H1 (cell line): ENCODE results near the gene MMP15. TPM values are rescaled to one million over a fixed set of nuclear protein-coding genes. Genes with fewer than 3 reads are reported as not detected.

Experiments
- CTCF ChIP-seq, 3 experiments: IDR thresholded peaks; 1 replicate in 2 of 3; 2 replicates in 1 of 3; pipeline versions ENCODE4 v1.5.1 to v1.6.1; 2011; ENCODE audit warnings: low read length in 3 of 3, mild to moderate bottlenecking in 3 of 3, inconsistent platforms in 2 of 3, low read depth in 1 of 3, moderate library complexity in 1 of 3; ENCODE audit not compliant: insufficient read depth in 1 of 3; ENCODE audit errors: control extremely low read depth in 1 of 3
- KDM1A ChIP-seq: fragments of 200-600, 300-600 bp; sonication (generic); IDR thresholded peaks from 2 replicates; pipeline ENCODE4 v1.7.1; 2016; ENCODE audit warnings: mild to moderate bottlenecking, low read length, borderline replicate concordance
- SRF ChIP-seq: IDR thresholded peaks from 2 replicates; pipeline ENCODE4 v1.6.1; 2011; ENCODE audit warnings: mild to moderate bottlenecking, low read depth, low read length, moderate library complexity
- ZNF274 ChIP-seq: IDR thresholded peaks from 2 replicates; pipeline ENCODE4 v1.7.0; 2012; ENCODE audit warnings: low read length, borderline replicate concordance; ENCODE audit errors: extremely low read depth
- polyA plus RNA-seq, 7 experiments: library from polyadenylated mRNA; depleted of rRNA in 3 of 7; stranded (reverse) in 5 of 7; unstranded in 2 of 7; fragments of >200 nt in 5 of 7; fragments of 200-250 nt in 2 of 7; gene quantifications; 1 replicate in 5 of 7; 2 replicates in 1 of 7; 4 replicates in 1 of 7; pipeline versions ENCODE4 v1.2.1 to v1.2.3, GENCODE V29; 2011 to 2013; ENCODE audit warnings: missing spikeins in 2 of 7, mixed read lengths in 2 of 7
- total RNA-seq: library from RNA; stranded (reverse); fragmentation: NEBNext Ultra II Directional; extraction: Animal tissue kit (Norgen Biotek cat#: 25700); gene quantifications from 2 replicates; pipeline ENCODE4 v1.2.1, GENCODE V29; 2021

The MMP15 gene
- total and polyA plus RNA-seq, 2 of the 8 experiments (the other 6 are each of a cell fraction or from before 2014, with no cell fraction given), result 38.5 to 42.2 TPM

DNA sequence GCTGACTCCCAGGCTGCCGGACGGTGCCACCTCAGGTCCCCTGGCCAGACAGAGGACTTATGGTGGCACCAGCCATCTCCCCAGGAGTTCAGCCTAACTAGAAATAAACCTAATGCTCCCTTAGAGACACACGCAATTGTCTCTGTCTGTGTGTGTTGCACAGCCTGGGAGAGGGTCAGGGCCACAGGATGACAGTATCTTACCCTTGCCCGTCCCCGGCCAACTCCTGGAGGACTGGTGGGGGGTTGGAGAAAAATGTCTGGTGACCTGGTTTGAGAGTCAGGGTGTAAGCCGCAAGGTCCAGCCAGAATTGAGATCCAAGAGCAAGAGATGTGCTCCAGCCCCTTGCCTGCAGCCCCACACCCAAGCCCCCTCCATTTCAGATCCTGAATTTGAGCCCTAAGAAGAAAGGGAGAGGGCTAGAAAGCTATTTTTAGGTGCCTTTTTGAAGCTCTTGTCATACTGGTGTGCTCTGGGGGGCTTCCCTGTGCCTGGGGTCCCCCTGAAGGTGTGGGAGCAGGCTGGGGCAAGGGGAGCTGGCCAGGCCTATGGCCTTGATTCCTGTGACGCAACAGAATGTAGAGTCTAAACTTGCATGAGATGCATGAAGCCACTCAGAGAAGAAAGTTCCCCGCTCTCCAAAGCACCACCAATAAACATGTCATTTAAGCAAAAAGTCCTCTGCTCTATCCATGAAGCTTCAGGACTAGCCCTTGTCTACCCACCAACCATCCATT, 37.9 kb upstream of the MMP15 start (continued):
- TF ChIP-seq CTCF (IDR thresholded peaks at IDR 0.05; ENCODE audit: control extremely low read depth in 1 of 3, insufficient read depth in 1 of 3, low read depth in 1 of 3, low read length in 3 of 3) (no peak), SRF (no peak), KDM1A (no peak), ZNF274 (no peak)
